ENCODE data around the gene FOXN4. TPM values are rescaled to one million over a fixed set of nuclear protein-coding genes. Genes with fewer than 3 reads are reported as not detected.

Gene FOXN4
- total RNA-seq, 1 donor = not detected

DNA sequence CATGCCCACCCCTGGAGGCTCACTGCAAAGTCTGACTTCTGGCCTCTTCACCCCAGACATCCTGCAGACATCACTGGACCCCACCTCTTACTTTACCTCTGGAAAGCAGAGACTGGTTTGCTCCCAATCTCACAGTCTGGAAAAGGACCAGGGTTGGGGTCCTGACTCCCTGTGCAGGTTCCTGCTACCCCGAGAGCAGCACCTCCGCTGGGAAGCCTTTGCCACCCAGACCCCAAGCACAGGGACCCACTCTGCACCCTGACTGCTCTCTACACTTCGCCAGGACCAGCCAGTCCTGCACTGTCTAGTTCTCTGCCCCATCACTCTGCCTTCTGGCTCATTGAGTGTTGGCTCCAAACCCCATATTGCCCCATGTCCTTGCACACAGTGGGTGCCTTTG is 16.0 kb downstream of the FOXN4 start:
- no peaks in the 10 kb centered on the region for H3K4me1 ChIP-seq (ENCODE audit: insufficient read depth, low read length)
- H3K27me3 ChIP-seq (ENCODE audit: insufficient read depth, low read length) = no peaks in the 10 kb centered on the region
- H3K4me3 ChIP-seq (ENCODE audit: low read length) = no peak overlapping the region
- no peaks in the 10 kb centered on the region for H3K9me3 ChIP-seq (ENCODE audit: low read depth, low read length)

DNA sequence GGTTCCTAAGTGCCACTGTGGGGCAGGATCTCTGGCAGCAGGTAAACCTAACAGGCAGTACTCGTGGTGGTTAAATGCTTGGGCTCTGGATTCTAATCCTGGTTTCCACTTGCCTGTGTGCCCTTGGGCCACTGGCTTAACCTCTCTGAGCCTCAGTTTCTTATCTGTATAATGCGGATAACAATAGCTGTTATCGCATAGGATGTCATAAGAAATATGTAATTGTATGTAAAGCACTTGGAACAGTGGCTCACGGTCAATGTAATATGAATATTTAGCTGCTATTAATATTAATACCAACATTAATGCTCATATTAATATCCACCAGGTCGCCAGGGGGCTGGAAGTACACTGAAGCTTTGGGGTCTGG is 16.8 kb downstream of the FOXN4 start:
- Histone ChIP-seq H3K4me3 (ENCODE audit: low read length) (no peak overlapping the region), H3K4me1 (ENCODE audit: insufficient read depth, low read length) (no peaks in the 10 kb centered on the region), H3K9me3 (ENCODE audit: low read depth, low read length) (no peaks in the 10 kb centered on the region), H3K27me3 (ENCODE audit: insufficient read depth, low read length) (no peaks in the 10 kb centered on the region)

DNA sequence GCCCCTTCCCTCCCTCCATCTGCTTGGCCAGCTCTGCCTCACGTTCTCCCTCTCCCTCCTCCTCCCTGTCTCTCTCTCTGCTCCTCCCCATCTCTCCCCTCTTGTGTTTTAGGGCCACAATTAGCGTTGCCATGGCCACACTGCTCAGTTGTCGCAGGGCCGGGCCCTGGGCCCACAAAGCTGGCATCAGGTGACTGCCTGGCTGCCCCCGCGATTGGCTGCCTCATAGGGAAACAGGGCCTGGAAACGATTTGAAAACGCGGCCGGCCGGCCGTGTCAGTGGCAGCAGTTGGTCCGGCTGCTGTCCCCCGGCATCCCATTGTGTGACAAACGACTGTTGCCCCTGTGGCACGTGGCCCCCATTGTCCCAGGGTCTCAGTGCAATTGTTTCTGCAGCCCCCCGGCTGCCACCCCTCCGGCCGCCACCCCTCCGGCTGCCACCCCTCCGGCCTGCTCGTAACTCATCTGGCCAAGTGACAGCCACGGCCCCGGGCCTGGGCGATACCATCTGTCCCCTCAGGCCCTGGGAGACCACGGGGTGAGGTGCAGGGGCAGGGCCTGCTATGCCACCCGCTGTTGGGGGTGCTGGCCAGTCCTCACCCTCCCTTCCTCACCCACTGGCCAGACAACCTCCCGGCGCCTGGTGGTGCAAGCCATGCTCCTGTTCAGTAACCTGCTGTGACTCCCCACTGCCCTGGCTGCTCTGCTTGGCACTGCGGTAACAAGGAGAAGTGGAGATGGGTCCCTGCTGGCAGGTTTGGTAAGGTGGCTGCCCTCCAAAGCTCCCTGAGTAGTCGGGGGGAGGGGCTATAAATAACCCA is 17.4 kb downstream of the FOXN4 start:
- no peaks in the 10 kb centered on the region for H3K27me3 ChIP-seq (ENCODE audit: insufficient read depth, low read length)
- no peaks in the 10 kb centered on the region for H3K4me1 ChIP-seq (ENCODE audit: insufficient read depth, low read length)
- H3K4me3 ChIP-seq (ENCODE audit: low read length) = no peak overlapping the region
- no peaks in the 10 kb centered on the region for H3K9me3 ChIP-seq (ENCODE audit: low read depth, low read length)

GRCh38 chr12:109291117-109291516 is 18.0 kb downstream of the FOXN4 start:
- no peaks in the 10 kb centered on the region for H3K27me3 ChIP-seq (ENCODE audit: insufficient read depth, low read length)
- H3K9me3 ChIP-seq (ENCODE audit: low read depth, low read length) = no peaks in the 10 kb centered on the region
- no peak overlapping the region for H3K4me3 ChIP-seq (ENCODE audit: low read length)
- H3K4me1 ChIP-seq (ENCODE audit: insufficient read depth, low read length) = no peaks in the 10 kb centered on the region

GRCh38 chr12:109290061-109290460 is 19.0 kb downstream of the FOXN4 start:
- no peak overlapping the region for H3K4me3 ChIP-seq (ENCODE audit: low read length)

DNA sequence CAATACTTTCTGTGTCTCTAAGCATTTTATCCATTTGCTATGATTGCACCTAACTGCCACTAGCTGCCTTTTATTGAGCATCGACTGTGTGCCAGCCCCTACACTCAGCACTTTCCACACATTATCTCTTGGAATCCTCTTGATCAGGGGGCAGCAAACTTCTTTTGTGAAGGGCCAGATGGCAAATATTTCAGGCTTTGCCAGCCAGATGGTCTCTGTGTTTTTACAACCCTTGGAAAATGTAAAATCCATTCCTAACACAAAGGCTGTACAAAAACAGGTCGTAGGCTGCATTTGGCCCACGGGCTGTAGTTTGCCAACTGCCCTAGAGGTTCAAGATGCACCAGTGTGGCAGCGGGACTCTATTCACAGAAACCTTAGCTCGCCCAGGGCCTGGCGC is 19.5 kb downstream of the FOXN4 start:
- Histone ChIP-seq H3K9me3 (ENCODE audit: low read depth, low read length) (no peaks in the 10 kb centered on the region), H3K4me1 (ENCODE audit: insufficient read depth, low read length) (no peaks in the 10 kb centered on the region), H3K4me3 (ENCODE audit: low read length) (no peak overlapping the region), H3K27me3 (ENCODE audit: insufficient read depth, low read length) (no peaks in the 10 kb centered on the region)

More at GRCh38 chr12:109290061-109290460, 19.0 kb downstream of the FOXN4 start:
- H3K9me3 ChIP-seq (ENCODE audit: low read depth, low read length) = no peaks in the 10 kb centered on the region
- no peaks in the 10 kb centered on the region for H3K4me1 ChIP-seq (ENCODE audit: insufficient read depth, low read length)
- H3K27me3 ChIP-seq (ENCODE audit: insufficient read depth, low read length) = no peaks in the 10 kb centered on the region

DNA sequence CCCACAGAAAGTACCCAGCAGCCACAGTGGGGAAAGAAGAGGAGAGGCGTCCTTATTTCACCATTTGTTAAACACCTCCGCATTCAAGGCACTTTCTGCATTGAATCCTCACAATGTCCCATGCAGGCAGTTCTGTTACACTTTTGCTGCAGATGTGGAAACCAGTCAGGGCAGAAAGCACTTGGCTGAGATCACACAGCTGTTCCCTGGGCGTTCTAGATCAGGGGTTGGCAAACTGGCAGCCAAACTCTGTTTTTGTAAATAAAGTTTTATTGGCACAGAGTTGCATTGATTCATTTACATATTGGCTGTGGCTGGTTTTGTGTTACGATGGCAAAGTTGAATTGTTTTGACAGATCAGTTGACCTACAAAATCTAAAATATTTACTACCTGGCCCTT is 20.1 kb downstream of the FOXN4 start:
- Histone ChIP-seq H3K4me3 (ENCODE audit: low read length) (no peak overlapping the region), H3K27me3 (ENCODE audit: insufficient read depth, low read length) (no peaks in the 10 kb centered on the region), H3K9me3 (ENCODE audit: low read depth, low read length) (no peaks in the 10 kb centered on the region), H3K4me1 (ENCODE audit: insufficient read depth, low read length) (no peaks in the 10 kb centered on the region)

GRCh38 chr12:109288571-109288970 is 20.5 kb downstream of the FOXN4 start:
- Histone ChIP-seq H3K4me3 (ENCODE audit: low read length) (no peak overlapping the region), H3K27me3 (ENCODE audit: insufficient read depth, low read length) (no peaks in the 10 kb centered on the region), H3K4me1 (ENCODE audit: insufficient read depth, low read length) (no peaks in the 10 kb centered on the region), H3K9me3 (ENCODE audit: low read depth, low read length) (no peaks in the 10 kb centered on the region)

GRCh38 chr12:109287811-109288469 is 21.1 kb downstream of the FOXN4 start:
- Histone ChIP-seq H3K4me3 (ENCODE audit: low read length) (no peak overlapping the region), H3K27me3 (ENCODE audit: insufficient read depth, low read length) (no peaks in the 10 kb centered on the region), H3K4me1 (ENCODE audit: insufficient read depth, low read length) (no peaks in the 10 kb centered on the region), H3K9me3 (ENCODE audit: low read depth, low read length) (no peaks in the 10 kb centered on the region)

DNA sequence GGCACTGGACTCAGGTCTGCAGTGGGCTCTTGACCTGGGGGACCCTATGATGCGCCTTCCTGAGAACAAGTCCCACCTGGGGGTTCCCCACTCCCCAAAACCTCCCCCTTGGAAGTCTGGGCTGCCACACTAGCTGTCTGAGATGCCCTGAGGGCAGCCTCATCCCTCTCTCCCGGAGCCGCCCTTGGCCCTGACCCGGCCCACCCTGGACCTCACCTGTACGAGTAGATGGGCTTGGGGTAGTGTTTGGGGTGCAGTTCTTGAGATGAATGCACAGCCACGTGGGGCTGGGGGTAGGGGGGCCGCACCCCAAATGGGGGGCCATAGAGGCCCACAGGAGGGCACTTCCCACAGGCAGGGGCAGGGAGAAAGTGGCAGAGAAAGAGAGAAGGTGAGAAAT is 21.9 kb downstream of the FOXN4 start:
- no peak overlapping the region for H3K4me3 ChIP-seq (ENCODE audit: low read length)
- no peaks in the 10 kb centered on the region for H3K27me3 ChIP-seq (ENCODE audit: insufficient read depth, low read length)
- H3K4me1 ChIP-seq (ENCODE audit: insufficient read depth, low read length) = no peaks in the 10 kb centered on the region
- H3K9me3 ChIP-seq (ENCODE audit: low read depth, low read length) = no peaks in the 10 kb centered on the region

DNA sequence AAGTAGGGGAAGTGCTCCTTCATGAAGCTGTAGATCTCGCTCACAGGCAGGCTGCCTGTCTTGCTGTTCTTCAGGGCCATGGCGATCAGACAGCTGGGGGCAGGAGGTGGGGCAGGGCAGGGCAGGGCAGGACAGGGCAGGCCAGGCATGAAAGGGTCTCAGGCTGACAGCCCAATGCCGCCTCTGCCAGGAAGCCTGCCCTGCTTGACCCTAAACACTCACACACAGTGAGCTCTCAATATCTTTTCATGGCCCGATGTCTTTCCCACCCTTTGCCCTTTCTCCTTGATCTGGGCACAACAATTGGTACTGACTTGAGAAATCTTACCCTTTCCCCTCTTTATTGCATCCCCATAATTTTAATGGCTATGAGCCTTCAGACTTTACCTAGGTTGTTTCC is 22.4 kb downstream of the FOXN4 start:
- H3K27me3 ChIP-seq (ENCODE audit: insufficient read depth, low read length) = no peaks in the 10 kb centered on the region
- H3K9me3 ChIP-seq (ENCODE audit: low read depth, low read length) = no peaks in the 10 kb centered on the region
- no peak overlapping the region for H3K4me3 ChIP-seq (ENCODE audit: low read length)
- H3K4me1 ChIP-seq (ENCODE audit: insufficient read depth, low read length) = no peaks in the 10 kb centered on the region

GRCh38 chr12:109286252-109286651 is 22.8 kb downstream of the FOXN4 start:
- no peaks in the 10 kb centered on the region for H3K27me3 ChIP-seq (ENCODE audit: insufficient read depth, low read length)
- no peaks in the 10 kb centered on the region for H3K4me1 ChIP-seq (ENCODE audit: insufficient read depth, low read length)
- no peak overlapping the region for H3K4me3 ChIP-seq (ENCODE audit: low read length)
- no peaks in the 10 kb centered on the region for H3K9me3 ChIP-seq (ENCODE audit: low read depth, low read length)

GRCh38 chr12:109284392-109284791 is 24.7 kb downstream of the FOXN4 start:
- Histone ChIP-seq H3K27me3 (ENCODE audit: insufficient read depth, low read length) (no peaks in the 10 kb centered on the region), H3K9me3 (ENCODE audit: low read depth, low read length) (no peaks in the 10 kb centered on the region), H3K4me3 (ENCODE audit: low read length) (no peak overlapping the region), H3K4me1 (ENCODE audit: insufficient read depth, low read length) (no peaks in the 10 kb centered on the region)

GRCh38 chr12:109281452-109281851 is 27.6 kb downstream of the FOXN4 start:
- Histone ChIP-seq H3K9me3 (ENCODE audit: low read depth, low read length) (no peaks in the 10 kb centered on the region), H3K4me3 (ENCODE audit: low read length) (no peak overlapping the region), H3K27me3 (ENCODE audit: insufficient read depth, low read length) (no peaks in the 10 kb centered on the region), H3K4me1 (ENCODE audit: insufficient read depth, low read length) (no peaks in the 10 kb centered on the region)

DNA sequence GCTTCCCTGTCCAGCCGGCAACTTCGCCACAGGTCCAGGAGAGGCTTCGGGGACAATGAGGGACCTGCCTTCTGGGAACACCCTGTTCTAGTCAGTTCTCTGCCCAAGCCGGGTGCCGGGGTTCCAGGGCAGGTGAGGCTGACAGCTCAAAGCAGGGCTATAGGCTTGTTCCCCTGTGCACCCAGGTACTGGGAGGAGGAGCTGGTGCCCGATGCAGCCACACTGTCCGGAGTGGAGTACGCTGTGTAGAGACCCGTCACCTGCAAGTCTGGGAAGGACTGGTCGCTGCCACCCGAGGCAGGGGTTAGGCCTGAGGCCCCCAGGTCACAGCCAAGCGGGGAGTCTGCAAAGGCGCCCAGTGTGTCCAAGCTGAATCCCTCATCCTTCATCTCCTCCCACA is 29.6 kb downstream of the FOXN4 start:
- no peaks in the 10 kb centered on the region for H3K9me3 ChIP-seq (ENCODE audit: low read depth, low read length)
- H3K4me1 ChIP-seq (ENCODE audit: insufficient read depth, low read length) = no peaks in the 10 kb centered on the region
- H3K27me3 ChIP-seq (ENCODE audit: insufficient read depth, low read length) = no peaks in the 10 kb centered on the region
- no peak overlapping the region for H3K4me3 ChIP-seq (ENCODE audit: low read length)

DNA sequence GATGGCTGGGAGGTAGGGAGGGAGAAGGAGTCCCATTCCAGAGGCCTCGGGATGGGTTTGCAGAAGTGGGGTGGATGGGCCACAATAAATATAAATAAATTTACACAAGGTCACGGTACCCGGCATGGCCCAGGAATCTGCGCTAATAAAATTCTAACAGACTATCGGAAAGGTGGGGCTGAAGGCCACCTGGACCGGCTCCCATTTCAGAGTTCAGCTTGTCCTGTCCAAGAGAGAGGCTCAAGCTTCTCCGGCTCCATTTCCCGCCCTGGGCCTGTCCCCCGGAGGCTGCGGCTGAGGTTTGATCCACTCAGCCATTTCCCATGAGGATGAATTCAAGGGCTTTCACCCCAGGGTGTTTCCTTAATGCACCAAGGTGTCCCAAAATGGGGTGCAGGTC is 30.2 kb downstream of the FOXN4 start:
- Histone ChIP-seq H3K4me3 (ENCODE audit: low read length) (no peak overlapping the region), H3K9me3 (ENCODE audit: low read depth, low read length) (no peaks in the 10 kb centered on the region), H3K27me3 (ENCODE audit: insufficient read depth, low read length) (no peaks in the 10 kb centered on the region), H3K4me1 (ENCODE audit: insufficient read depth, low read length) (no peaks in the 10 kb centered on the region)
